SK-MEL-5 (cell line): Measurements from ENCODE around the gene DNMT1. TPM values are rescaled to one million over a fixed set of nuclear protein-coding genes. Genes with fewer than 3 reads are reported as not detected.

ENCODE experiments used
- DNase-seq: peaks from one replicate; pipeline ENCODE4 v3.0.0-alpha.2; 2016; ENCODE audit warnings: low read depth, low spot score
- in situ Hi-C: cut with HindIII; loops from 2 replicates; pipeline ENCODE4 v1.10.0; 2016; ENCODE audit warnings: low sequenced_read_pairs, high pct_unique_total_duplicates, low pct_unique_long_range_greater_than_20kb
- small RNA-seq, 2 experiments: library from RNA; depleted of rRNA; stranded (forward); fragments of <200 nt; gene quantifications; one replicate each; pipeline ENCODE3, GENCODE V24; 2014
- total RNA-seq: library from RNA; depleted of rRNA; stranded (reverse); fragments of >200 nt; shearing (Covaris generic); gene quantifications from 2 replicates; pipeline ENCODE4 v1.2.3, GENCODE V29; 2014; rRNA removed

Gene DNMT1
- total RNA-seq, 1 experiment from 2014 or later, result 34.1 TPM

- no peak for DNase-seq
- in situ Hi-C loops, result no loop called here
These were observed 101.2 kb downstream of the DNMT1 start for GRCh38 chr19:10093295-10094186.

DNA sequence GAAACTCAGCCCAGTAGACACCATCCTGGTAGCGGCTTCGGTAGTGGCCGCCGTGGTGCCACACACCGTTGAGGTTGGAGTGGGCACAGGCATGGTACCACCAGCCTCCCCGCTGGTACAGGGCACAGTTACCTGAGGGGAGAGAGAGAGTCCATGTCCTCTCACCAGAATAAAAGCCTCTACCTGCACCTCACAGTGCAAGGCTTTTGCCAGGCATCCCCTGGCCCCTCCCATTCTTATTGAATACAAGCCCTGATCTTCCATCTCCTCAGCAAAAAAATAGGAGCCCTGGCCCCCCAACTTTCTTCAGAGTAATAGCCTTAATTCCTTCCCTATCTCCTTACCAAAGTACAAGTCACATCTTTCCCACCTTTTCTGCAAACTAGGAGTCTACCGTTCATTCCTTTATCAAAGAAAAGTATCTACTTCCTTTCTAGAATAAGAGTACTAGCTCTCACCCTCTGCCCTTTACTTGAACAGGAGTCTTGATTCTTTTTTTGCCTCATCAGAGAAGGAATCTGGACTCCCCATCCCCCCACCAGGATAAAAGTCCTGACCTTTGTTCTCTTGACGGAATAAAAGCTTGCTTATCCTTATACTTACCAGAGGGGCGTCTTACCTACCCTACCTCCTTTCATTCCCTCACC lies 102.0 kb downstream of the DNMT1 start:
- no peak for DNase-seq
- in situ Hi-C loops, result no loop called here

DNA sequence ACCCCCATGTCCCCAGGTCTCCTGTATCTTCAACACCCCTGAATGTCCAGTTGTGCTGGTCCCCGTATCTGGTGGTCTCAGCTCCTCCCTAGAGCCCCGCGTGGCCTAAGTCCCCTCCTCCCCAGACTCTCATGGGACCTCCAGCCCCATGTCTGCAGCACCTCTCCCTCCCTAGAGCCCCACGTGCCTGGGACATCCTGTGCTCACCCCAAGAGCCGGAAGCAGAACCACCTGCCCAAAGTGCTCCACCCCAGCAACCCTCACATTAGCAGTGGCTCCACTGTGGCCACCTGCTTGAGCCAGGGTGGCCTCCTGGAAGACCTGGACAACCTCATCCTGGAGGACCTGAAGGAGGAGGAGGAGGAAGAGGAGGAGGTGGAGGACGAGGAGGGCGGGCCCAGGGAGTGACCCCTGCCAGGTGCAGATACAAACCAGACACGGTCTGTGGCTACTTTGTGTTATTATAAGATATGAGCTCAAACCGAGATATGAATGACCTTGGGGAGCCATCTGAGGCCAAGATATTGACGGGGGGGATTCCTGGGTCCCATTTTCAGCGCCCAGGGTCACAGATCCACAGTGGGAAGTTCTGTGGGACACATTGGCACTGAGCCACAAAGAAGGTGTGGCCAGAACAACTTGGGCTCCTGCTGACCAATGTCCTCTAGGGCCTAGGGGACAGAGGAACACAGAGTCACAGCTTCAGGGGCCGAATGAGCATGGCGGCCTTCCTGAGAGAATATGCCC lies 102.7 kb downstream of the DNMT1 start:
- DNase-seq, result no peak

DNA sequence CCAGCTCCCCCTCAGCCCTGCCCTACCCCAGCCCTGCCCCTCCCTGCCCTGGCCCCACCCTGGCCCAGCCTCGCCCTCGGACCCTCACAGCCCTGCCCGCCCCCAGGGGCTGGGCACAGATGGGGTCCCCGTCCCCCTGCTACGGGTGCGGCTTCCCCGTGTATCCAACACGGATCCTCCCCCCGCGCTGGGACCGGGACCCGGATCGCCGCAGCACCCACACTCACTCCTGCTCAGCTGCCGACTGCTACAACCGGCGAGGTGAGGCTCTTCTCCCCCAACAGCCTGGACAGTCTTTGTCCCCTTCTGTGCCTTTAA lies 103.4 kb downstream of the DNMT1 start:
- in situ Hi-C loops, result no loop called here
- no peak for DNase-seq

More for the DNA sequence above, 102.7 kb downstream of the DNMT1 start:
- in situ Hi-C loops, result no loop called here

DNA sequence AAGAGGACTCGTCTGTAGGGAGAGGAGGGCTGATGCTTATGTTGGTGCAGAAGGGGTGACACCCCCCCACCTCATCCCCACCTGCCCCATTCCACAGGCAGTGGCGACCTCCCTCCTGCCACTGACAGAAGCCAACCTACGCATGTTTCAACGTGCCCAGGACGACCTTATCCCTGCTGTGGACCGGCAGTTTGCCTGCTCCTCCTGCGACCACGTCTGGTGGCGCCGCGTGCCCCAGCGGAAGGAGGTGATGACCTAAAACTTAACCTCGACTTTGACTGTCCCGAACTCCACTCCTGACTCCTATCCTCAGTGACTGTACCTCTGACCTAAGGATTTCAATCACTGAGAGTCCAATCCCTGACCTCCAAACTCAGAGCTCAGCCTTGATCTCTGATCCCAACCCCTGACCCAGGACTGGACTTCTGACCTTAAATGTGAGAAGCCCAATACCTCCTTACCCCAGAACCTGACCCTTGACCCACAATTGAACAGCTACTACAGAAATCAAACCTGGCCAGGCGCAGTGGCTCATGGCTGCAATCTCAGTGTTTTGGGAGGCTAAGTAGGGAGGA lies 104.9 kb downstream of the DNMT1 start:
- DNase-seq, result no peak
- in situ Hi-C loops, result no loop called here

- no peak for DNase-seq
- in situ Hi-C loops, result no loop called here
These were observed 105.7 kb downstream of the DNMT1 start for GRCh38 chr19:10088949-10089554.

GRCh38 chr19:10087296-10088061 lies 107.3 kb downstream of the DNMT1 start:
- in situ Hi-C loops, result no loop called here
- DNase-seq, result no peak

GRCh38 chr19:10086591-10087192 lies 108.1 kb downstream of the DNMT1 start:
- DNase-seq, result no peak
- in situ Hi-C loops, result no loop called here

- peak; percentile 54 for DNase-seq
- in situ Hi-C loops, result no loop called here
These were observed 108.8 kb downstream of the DNMT1 start, which contains the start of gene SHFL for GRCh38 chr19:10085641-10086590. Gene SHFL (plus strand): TSS chr19:10086317. CDS start chr19:10086428, 111 bp downstream.

DNA sequence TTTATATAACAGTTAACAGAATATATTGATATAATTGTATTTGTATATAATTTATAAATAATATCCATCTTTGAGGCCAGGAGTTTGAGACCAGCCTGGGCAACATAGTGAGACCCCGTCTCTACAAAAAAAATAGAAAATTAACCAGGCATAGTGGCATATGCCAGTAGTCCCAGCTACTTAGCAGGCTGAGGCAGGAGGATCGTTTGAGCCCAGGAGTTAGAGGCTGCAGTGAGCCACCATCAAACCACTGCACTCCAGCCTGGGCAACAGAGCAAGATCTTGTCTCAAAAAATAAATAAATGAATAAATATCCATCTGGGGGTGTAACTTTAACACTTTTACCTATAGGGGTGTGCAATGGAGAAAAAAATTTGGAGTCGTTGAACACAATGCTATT lies 110.0 kb downstream of the DNMT1 start:
- DNase-seq, result no peak
- in situ Hi-C loops, result no loop called here

DNA sequence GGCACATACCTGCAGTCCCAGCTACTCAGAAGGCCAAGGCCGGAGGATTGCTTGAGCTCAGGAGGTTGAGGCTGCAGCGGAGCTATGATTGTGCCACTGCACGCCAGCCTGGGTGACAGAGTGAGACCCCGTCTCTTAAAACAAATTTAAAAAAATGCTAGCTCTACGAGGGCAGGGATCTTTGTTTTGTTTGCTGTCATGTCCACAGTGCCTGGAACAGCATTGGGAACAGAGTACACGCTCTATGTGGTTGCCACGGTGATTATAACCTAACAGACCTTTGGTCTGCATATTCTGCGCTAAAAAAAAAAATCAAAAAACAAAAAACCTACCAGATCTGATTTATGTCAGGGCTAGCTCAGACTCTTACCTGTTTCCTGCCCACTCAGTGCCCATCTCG lies 110.8 kb downstream of the DNMT1 start:
- no peak for DNase-seq
- in situ Hi-C loops, result no loop called here

Small RNA genes lying within 50 kb of the gene (small RNA-seq; reads per million reads assigned to genes)
- 0 reads per million in 2 experiments for gene MIR4322
- gene SNORD105, result 1.5 to 80.9 reads per million in 2 experiments
- gene SNORD105B, result 302 to 30,062 reads per million in 2 experiments

Other genes starting within 250 kb of the DNMT1 start
- gene COL5A3, start 184.4 kb downstream of the DNMT1 start, total RNA-seq, result 1.5 and 2.1 TPM in 2 replicates
- gene RDH8, start 181.5 kb downstream of the DNMT1 start, total RNA-seq, result 0.53 and 2.4 TPM in 2 replicates
- gene SHFL, start 108.6 kb downstream of the DNMT1 start, total RNA-seq, result 22.8 and 24.3 TPM in 2 replicates
- 1.5 and 2.6 TPM in 2 replicates for gene ANGPTL6, start 92.3 kb downstream of the DNMT1 start, total RNA-seq
- 34.0 and 42.4 TPM in 2 replicates for gene PPAN, start 88.6 kb downstream of the DNMT1 start, total RNA-seq
- 3.1 and 4.4 TPM in 2 replicates for gene P2RY11, start 83.3 kb downstream of the DNMT1 start, total RNA-seq
- 275 and 291 TPM in 2 replicates for gene EIF3G, start 75.1 kb downstream of the DNMT1 start, total RNA-seq
- gene S1PR2, start 36.4 kb upstream of the DNMT1 start, total RNA-seq, result 4.7 and 4.9 TPM in 2 replicates
- gene MRPL4, start 57.3 kb upstream of the DNMT1 start, total RNA-seq, result 66.9 and 68.1 TPM in 2 replicates
- 45.0 and 46.2 TPM in 2 replicates for gene ICAM1, start 76.2 kb upstream of the DNMT1 start, total RNA-seq
- 0.08 TPM in 1 of 2 replicates, not detected in the other for gene ICAM4, start 92.0 kb upstream of the DNMT1 start, total RNA-seq
- gene ICAM5, start 95.0 kb upstream of the DNMT1 start, total RNA-seq, result 0.29 and 0.66 TPM in 2 replicates
- 0.08 and 0.69 TPM in 2 replicates for gene ZGLP1, start 114.9 kb upstream of the DNMT1 start, total RNA-seq
- 19.5 and 23.1 TPM in 2 replicates for gene FDX2, start 121.1 kb upstream of the DNMT1 start, total RNA-seq
- gene RAVER1, start 138.6 kb upstream of the DNMT1 start, total RNA-seq, result 7.3 and 8.1 TPM in 2 replicates
- 6.1 and 7.6 TPM in 2 replicates for gene ICAM3, start 144.7 kb upstream of the DNMT1 start, total RNA-seq
- gene TYK2, start 185.6 kb upstream of the DNMT1 start, total RNA-seq, result 26.5 and 31.6 TPM in 2 replicates
- 225 and 232 TPM in 2 replicates for gene CDC37, start 208.6 kb upstream of the DNMT1 start, total RNA-seq
- 1.5 and 2.5 TPM in 2 replicates for gene PDE4A, start 225.6 kb upstream of the DNMT1 start, total RNA-seq